H9 (cell line): ENCODE data around the gene TLR5. TPM values are rescaled to one million over a fixed set of nuclear protein-coding genes. Genes with fewer than 3 reads are reported as not detected.

Experiments used
- DNase-seq: peaks from one replicate; pipeline ENCODE4 v3.0.0-alpha.2; 2017
- H2AFZ ChIP-seq: one replicate; pipeline ENCODE4 v1.6.1; 2013; ENCODE audit warnings: mild to moderate bottlenecking, low read length, control low read depth, moderate library complexity
- H2AK5ac ChIP-seq: 2 replicates; pipeline ENCODE4 v1.6.1; 2013; ENCODE audit warnings: low read length, control low read depth, mixed read lengths; ENCODE audit not compliant: insufficient read length
- H2BK120ac ChIP-seq: one replicate; pipeline ENCODE4 v1.6.1; 2013; ENCODE audit warnings: low read depth, mild to moderate bottlenecking, low read length, control low read depth, inconsistent platforms; ENCODE audit not compliant: poor library complexity, severe bottlenecking
- H2BK12ac ChIP-seq: 2 replicates; pipeline ENCODE4 v1.6.1; 2013; ENCODE audit warnings: low read length, control low read depth, mixed read lengths, low read depth; ENCODE audit not compliant: insufficient read length
- H2BK15ac ChIP-seq: 2 replicates; pipeline ENCODE4 v1.6.1; 2013; ENCODE audit warnings: low read depth, low read length, control low read depth
- H2BK20ac ChIP-seq: one replicate; pipeline ENCODE4 v1.6.1; 2013; ENCODE audit warnings: low read depth, mild to moderate bottlenecking, low read length, control low read depth, inconsistent platforms; ENCODE audit not compliant: poor library complexity, severe bottlenecking
- H2BK5ac ChIP-seq: 2 replicates; pipeline ENCODE4 v1.6.1; 2013; ENCODE audit warnings: low read length, control low read depth, mixed read lengths; ENCODE audit not compliant: insufficient read length
- H3K14ac ChIP-seq: 2 replicates; pipeline ENCODE4 v1.6.1; 2013; ENCODE audit warnings: low read length, control low read depth; ENCODE audit not compliant: insufficient read depth
- H3K18ac ChIP-seq: 2 replicates; pipeline ENCODE4 v1.6.1; 2013; ENCODE audit warnings: low read depth, mild to moderate bottlenecking, mixed read lengths, low read length, control low read depth; ENCODE audit not compliant: insufficient read length
- H3K23ac ChIP-seq: 2 replicates; pipeline ENCODE4 v1.6.1; 2013; ENCODE audit warnings: low read length, control low read depth, mixed read lengths, low read depth; ENCODE audit not compliant: insufficient read length
- H3K23me2 ChIP-seq: 2 replicates; pipeline ENCODE4 v1.6.1; 2013; ENCODE audit warnings: low read depth, mild to moderate bottlenecking, mixed read lengths, low read length, control low read depth; ENCODE audit not compliant: insufficient read length, poor library complexity, severe bottlenecking
- H3K27ac ChIP-seq: 2 replicates; pipeline ENCODE4 v1.5.1; 2013; ENCODE audit warnings: low read length, control low read depth, mixed read lengths, low read depth; ENCODE audit not compliant: insufficient read length
- H3K27me3 ChIP-seq: 2 replicates; pipeline ENCODE4 v1.6.1; 2013; ENCODE audit warnings: low read length, control low read depth, inconsistent platforms; ENCODE audit not compliant: insufficient read depth
- H3K4ac ChIP-seq: 2 replicates; pipeline ENCODE4 v1.6.1; 2013; ENCODE audit warnings: low read depth, mild to moderate bottlenecking, control low read depth, inconsistent platforms, low read length, moderate library complexity
- H3K4me1 ChIP-seq: 2 replicates; pipeline ENCODE4 v1.6.1; 2013; ENCODE audit warnings: low read length, control low read depth, inconsistent platforms; ENCODE audit not compliant: insufficient read depth
- H3K4me2 ChIP-seq: 2 replicates; pipeline ENCODE4 v1.6.1; 2013; ENCODE audit warnings: low read length, control low read depth, mixed read lengths; ENCODE audit not compliant: insufficient read length, insufficient read depth
- H3K56ac ChIP-seq: 2 replicates; pipeline ENCODE4 v1.6.1; 2013; ENCODE audit warnings: low read depth, mild to moderate bottlenecking, mixed read lengths, low read length, control low read depth; ENCODE audit not compliant: insufficient read length
- H3K79me1 ChIP-seq: 2 replicates; pipeline ENCODE4 v1.6.1; 2013; ENCODE audit warnings: low read depth, mild to moderate bottlenecking, moderate library complexity, low read length, control low read depth, inconsistent platforms; ENCODE audit not compliant: insufficient read depth, poor library complexity, severe bottlenecking
- H3K79me2 ChIP-seq: 2 replicates; pipeline ENCODE4 v1.6.1; 2013; ENCODE audit warnings: low read length, control low read depth, inconsistent platforms; ENCODE audit not compliant: insufficient read depth
- H3K9ac ChIP-seq: 2 replicates; pipeline ENCODE4 v1.6.1; 2013; ENCODE audit warnings: low read length, control low read depth, mixed read lengths; ENCODE audit not compliant: insufficient read length; ENCODE audit errors: extremely low read depth
- H3K9me3 ChIP-seq: one replicate; pipeline ENCODE4 v1.6.1; 2013; ENCODE audit warnings: low read depth, low read length, inconsistent platforms; ENCODE audit not compliant: control insufficient read depth
- H3T11ph ChIP-seq: one replicate; pipeline ENCODE4 v1.6.1; 2013; ENCODE audit warnings: mild to moderate bottlenecking, low read length, control low read depth, inconsistent platforms
- H4K20me1 ChIP-seq: one replicate; pipeline ENCODE4 v1.6.1; 2013; ENCODE audit not compliant: control insufficient read depth, insufficient read length, insufficient read depth
- H4K5ac ChIP-seq: 2 replicates; pipeline ENCODE4 v1.6.1; 2013; ENCODE audit warnings: low read depth, mild to moderate bottlenecking, mixed read lengths, low read length, control low read depth; ENCODE audit not compliant: insufficient read length
- H4K8ac ChIP-seq: replicated peaks from 2 replicates; pipeline ENCODE4 v1.6.1; 2013; ENCODE audit warnings: low read length, control low read depth, mixed read lengths, low read depth; ENCODE audit not compliant: insufficient read length
- H4K91ac ChIP-seq: 2 replicates; pipeline ENCODE4 v1.6.1; 2013; ENCODE audit warnings: low read depth, mild to moderate bottlenecking, moderate library complexity, mixed read lengths, low read length, control low read depth; ENCODE audit not compliant: insufficient read length
- H3K27ac Mint-ChIP-seq, 3 experiments: 2 replicates in 2 of 3; 3 replicates in 1 of 3; pipeline ENCODE4 v1.8.0; 2020 to 2021; ENCODE audit warnings: mixed read lengths in 3 of 3, mild to moderate bottlenecking in 1 of 3, moderate library complexity in 1 of 3
- H3K27me3 Mint-ChIP-seq: 2 replicates; pipeline ENCODE4 v1.8.0; 2021; ENCODE audit warnings: low read depth, mild to moderate bottlenecking, moderate library complexity, mixed read lengths
- H3K36me3 Mint-ChIP-seq, 3 experiments: 2 replicates in 2 of 3; 3 replicates in 1 of 3; pipeline ENCODE4 v1.8.0; 2020 to 2021; ENCODE audit warnings: low read depth in 3 of 3, mixed read lengths in 3 of 3; ENCODE audit not compliant: insufficient read depth in 1 of 3
- H3K4me1 Mint-ChIP-seq, 2 experiments: 2 replicates each; pipeline ENCODE4 v1.8.0; 2020; ENCODE audit warnings: mixed read lengths in 2 of 2
- H3K4me3 Mint-ChIP-seq, 2 experiments: 2 replicates in 1 of 2; 3 replicates in 1 of 2; pipeline ENCODE4 v1.8.0; 2020 to 2021; ENCODE audit warnings: mild to moderate bottlenecking in 2 of 2, mixed read lengths in 2 of 2, moderate library complexity in 1 of 2
- H3K9me3 Mint-ChIP-seq, 2 experiments: 2 replicates in 1 of 2; 3 replicates in 1 of 2; pipeline ENCODE4 v1.8.0; 2020; ENCODE audit warnings: mild to moderate bottlenecking in 2 of 2, mixed read lengths in 2 of 2, moderate library complexity in 1 of 2
- WGBS: extraction: QIAGEN DNeasy Blood & Tissue Kit; methylation state at CpG from one replicate; pipeline ENCODE4 v1.1.7; 2013; ENCODE audit warnings: missing lambda C conversion rate, low lambda C conversion rate, mixed read lengths; ENCODE audit not compliant: insufficient read length; ENCODE audit errors: extremely low coverage; 5-methylcytosine and 5-hydroxymethylcytosine counted together
- total RNA-seq: library from RNA; stranded (reverse); gene quantifications from 2 replicates; pipeline ENCODE4 v1.2.1, GENCODE V29; 2021
- TF ChIP-seq, protein P1 (sequence below): fragments of 200-600 bp; sonication (generic); conservative IDR thresholded peaks from 3 replicates; pipeline ENCODE4 v1.8.0; 2021; ENCODE audit warnings: antibody characterized with exemption, mild to moderate bottlenecking

The TLR5 gene
- total RNA-seq, 1 experiment from 2014 or later: not detected

DNA sequence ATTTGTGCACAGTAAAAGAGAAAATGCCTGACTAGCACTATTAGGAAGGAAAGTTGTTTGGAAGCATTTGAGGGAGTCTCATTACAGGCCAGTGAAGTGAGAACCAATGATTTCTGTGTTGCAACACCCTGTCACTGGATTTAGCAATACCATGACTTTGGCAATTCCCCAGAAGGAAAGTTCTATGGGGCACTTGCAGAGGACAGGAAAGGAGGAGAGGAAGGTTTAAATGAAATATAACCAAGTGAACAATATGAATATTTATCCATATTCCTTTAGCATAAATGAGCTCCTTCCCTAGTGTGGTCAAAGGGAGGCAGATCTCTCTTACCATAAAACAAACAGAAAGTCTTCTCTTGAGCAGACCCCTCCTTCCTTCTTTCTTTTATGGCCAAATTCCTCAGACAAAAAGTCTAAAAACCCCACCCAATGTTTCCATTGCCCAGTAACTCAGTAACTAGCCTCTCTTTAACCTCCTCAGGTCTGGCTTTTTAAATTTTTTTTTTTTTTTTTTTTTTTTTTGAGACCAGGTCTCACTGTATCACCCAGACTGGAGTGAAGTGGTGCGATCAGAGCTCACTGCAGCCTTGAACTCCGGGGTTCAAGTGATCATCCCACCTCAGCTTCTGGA is 5.5 kb downstream of the TLR5 start:
- Mint-ChIP-seq H3K36me3 (no peaks in the 10 kb centered on the region), H3K4me1 (peaks cover 31 to 44% of the 10 kb centered on the region in 2 experiments)

More for the DNA sequence above, 5.5 kb downstream of the TLR5 start:
- Histone ChIP-seq H3K56ac (no peak overlapping the region), H3K27ac (no peak overlapping the region), H3K79me2 (no peaks in the 10 kb centered on the region), H2AFZ (no peak overlapping the region), H3K4me2 (no peak overlapping the region), H2BK15ac (no peak overlapping the region), H3K18ac (no peak overlapping the region), H2AK5ac (no peak overlapping the region), H4K8ac (no peak overlapping the region), H3K23me2 (peaks cover 6% of the 10 kb centered on the region), H4K20me1 (no peaks in the 10 kb centered on the region), H4K5ac (no peak overlapping the region), H4K91ac (no peak overlapping the region), H3K23ac (no peak overlapping the region), H2BK20ac (no peak overlapping the region), H2BK12ac (no peak overlapping the region), H3K9ac (no peak overlapping the region), H3K4ac (no peak overlapping the region), H3K14ac (no peak overlapping the region), H2BK120ac (no peak overlapping the region), H3K27me3 (no peaks in the 10 kb centered on the region; the same call in 1 of the 2 replicates), H3K4me1 (peaks cover 3% of the 10 kb centered on the region; the same call in 1 of the 2 replicates), H2BK5ac (no peak overlapping the region), H3K9me3 (no peaks in the 10 kb centered on the region), H3K79me1 (no peaks in the 10 kb centered on the region), H3T11ph (no peak overlapping the region)
- Mint-ChIP-seq H3K27me3 (peaks cover 50% of the 10 kb centered on the region), H3K27ac (no peak overlapping the region), H3K9me3 (no peaks in the 10 kb centered on the region), H3K4me3 (no peak overlapping the region)
- TF ChIP-seq, protein P1, sequence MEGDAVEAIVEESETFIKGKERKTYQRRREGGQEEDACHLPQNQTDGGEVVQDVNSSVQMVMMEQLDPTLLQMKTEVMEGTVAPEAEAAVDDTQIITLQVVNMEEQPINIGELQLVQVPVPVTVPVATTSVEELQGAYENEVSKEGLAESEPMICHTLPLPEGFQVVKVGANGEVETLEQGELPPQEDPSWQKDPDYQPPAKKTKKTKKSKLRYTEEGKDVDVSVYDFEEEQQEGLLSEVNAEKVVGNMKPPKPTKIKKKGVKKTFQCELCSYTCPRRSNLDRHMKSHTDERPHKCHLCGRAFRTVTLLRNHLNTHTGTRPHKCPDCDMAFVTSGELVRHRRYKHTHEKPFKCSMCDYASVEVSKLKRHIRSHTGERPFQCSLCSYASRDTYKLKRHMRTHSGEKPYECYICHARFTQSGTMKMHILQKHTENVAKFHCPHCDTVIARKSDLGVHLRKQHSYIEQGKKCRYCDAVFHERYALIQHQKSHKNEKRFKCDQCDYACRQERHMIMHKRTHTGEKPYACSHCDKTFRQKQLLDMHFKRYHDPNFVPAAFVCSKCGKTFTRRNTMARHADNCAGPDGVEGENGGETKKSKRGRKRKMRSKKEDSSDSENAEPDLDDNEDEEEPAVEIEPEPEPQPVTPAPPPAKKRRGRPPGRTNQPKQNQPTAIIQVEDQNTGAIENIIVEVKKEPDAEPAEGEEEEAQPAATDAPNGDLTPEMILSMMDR: no peak
- no peak for DNase-seq
- no CpG with 5 or more reads among the region's 2 CpGs for WGBS
